ENCODE data around the gene TMEM40.

DNA sequence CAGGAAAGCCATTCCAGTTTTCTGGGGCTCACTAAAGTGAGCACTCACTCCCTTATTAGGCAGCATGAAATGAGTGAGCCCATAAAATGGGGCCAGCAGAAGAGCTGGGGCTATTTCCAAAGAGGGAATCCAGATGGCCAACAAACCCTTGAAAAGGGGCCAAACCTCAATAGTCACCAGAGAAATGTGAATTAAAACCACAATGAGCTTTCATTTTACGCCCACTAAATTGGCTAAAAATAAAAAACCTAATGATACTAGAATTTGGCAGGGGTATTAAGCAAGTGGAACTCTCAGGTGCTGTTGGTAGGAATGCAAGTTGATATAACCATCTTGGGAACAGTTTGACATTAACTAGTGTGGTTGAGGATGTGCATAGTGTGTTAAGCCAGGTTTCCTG is 53.1 kb downstream of the TMEM40 start:
- TF ChIP-seq, protein P1, sequence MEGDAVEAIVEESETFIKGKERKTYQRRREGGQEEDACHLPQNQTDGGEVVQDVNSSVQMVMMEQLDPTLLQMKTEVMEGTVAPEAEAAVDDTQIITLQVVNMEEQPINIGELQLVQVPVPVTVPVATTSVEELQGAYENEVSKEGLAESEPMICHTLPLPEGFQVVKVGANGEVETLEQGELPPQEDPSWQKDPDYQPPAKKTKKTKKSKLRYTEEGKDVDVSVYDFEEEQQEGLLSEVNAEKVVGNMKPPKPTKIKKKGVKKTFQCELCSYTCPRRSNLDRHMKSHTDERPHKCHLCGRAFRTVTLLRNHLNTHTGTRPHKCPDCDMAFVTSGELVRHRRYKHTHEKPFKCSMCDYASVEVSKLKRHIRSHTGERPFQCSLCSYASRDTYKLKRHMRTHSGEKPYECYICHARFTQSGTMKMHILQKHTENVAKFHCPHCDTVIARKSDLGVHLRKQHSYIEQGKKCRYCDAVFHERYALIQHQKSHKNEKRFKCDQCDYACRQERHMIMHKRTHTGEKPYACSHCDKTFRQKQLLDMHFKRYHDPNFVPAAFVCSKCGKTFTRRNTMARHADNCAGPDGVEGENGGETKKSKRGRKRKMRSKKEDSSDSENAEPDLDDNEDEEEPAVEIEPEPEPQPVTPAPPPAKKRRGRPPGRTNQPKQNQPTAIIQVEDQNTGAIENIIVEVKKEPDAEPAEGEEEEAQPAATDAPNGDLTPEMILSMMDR (conservative IDR thresholded peaks at IDR 0.05; ENCODE audit: low read length): no peak
- TF ChIP-seq EZH2phosphoT487 (IDR thresholded peaks at IDR 0.05; ENCODE audit: borderline replicate concordance, low read depth, low read length): no peak

Data from OCI-LY7 (cell line).